Brain microvascular endothelial cell (primary cell): ENCODE data around the gene ARVCF.
A peak's percentile ranks its signal among the peaks of the same experiment; 100 is the strongest.

Source experiments
- DNase-seq: peaks from one replicate; pipeline ENCODE4 v3.0.0-alpha.2; 2020
- H3K27ac ChIP-seq: fragments of 250-450 bp; sonication (Bioruptor Pico); 2 replicates; pipeline ENCODE4 v1.5.1; 2020; ENCODE audit warnings: mild to moderate bottlenecking, moderate library complexity
- H3K27me3 ChIP-seq: fragments of 250-450 bp; sonication (Bioruptor Pico); replicated peaks from 2 replicates; pipeline ENCODE4 v1.5.1; 2020; ENCODE audit warnings: mild to moderate bottlenecking
- H3K36me3 ChIP-seq: fragments of 250-450 bp; sonication (Bioruptor Pico); replicated peaks from 2 replicates; pipeline ENCODE4 v1.5.1; 2020; ENCODE audit warnings: mild to moderate bottlenecking
- H3K4me3 ChIP-seq: 2 replicates; pipeline ENCODE4 v1.5.1; 2011; ENCODE audit warnings: low read depth, mild to moderate bottlenecking, control low read depth, low read length, moderate library complexity
- in situ Hi-C: cut with HindIII; loops from 2 replicates; pipeline ENCODE4 v1.10.0; 2017; ENCODE audit warnings: low sequenced_read_pairs, low pct_ligation_motif_present
- TF ChIP-seq, protein P1 (sequence below): IDR thresholded peaks from 2 replicates; pipeline ENCODE4 v1.5.1; 2011; ENCODE audit warnings: low read depth, mild to moderate bottlenecking, moderate library complexity, low read length, control low read depth, inconsistent platforms; ENCODE audit errors: missing control alignments

Gene ARVCF

DNA sequence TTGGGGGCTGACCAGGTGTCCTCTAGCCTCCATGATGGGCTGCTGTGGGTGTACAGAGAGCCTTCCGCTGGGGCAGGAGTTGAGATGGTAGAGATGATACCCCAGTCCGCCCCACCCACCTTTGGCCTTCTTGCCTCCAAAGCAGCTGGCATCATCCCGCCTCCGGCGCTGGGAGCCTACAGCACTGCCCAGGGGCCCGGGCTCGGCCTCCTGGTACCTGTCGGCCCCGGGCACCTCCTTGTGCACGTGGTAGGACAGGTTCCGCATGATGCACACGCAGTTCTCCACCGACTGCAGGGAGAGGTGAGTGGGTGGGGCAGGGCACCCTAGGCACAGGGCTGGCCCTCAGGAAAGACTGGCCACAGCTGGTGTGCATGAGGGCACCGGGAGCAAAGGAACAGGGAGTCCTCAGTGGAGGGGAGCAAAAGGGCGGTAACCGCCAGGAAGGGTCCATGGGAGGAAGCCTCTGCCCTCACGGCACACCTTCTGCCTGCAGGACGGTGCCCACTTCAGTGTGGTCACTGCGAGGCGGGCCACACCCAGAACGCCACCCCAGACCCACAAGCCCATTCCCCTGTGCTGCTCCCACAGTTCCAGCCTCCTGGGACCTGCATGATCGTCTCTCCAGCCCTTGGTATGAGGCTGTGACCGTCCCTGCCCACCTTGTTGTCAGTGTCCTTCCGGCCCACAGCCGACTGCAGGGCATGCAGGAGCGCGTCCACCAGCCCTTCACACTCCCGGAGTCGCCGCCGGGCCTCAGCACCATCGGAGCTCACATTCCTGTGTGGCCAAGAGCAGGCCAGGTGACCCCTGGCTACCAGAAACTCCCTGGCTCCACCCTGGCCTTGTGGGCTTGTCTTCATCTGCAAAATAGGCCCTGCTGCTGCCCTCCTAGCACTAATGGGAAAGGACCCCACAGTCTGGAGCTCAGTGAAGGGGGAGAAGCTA is 39.1 kb downstream of the ARVCF start:
- in situ Hi-C loops, result no loop called here
- Histone ChIP-seq H3K36me3 (no peaks in the 10 kb centered on the region), H3K27me3 (no peaks in the 10 kb centered on the region), H3K4me3 (no peak overlapping the region), H3K27ac (no peak overlapping the region)
- TF ChIP-seq, protein P1, sequence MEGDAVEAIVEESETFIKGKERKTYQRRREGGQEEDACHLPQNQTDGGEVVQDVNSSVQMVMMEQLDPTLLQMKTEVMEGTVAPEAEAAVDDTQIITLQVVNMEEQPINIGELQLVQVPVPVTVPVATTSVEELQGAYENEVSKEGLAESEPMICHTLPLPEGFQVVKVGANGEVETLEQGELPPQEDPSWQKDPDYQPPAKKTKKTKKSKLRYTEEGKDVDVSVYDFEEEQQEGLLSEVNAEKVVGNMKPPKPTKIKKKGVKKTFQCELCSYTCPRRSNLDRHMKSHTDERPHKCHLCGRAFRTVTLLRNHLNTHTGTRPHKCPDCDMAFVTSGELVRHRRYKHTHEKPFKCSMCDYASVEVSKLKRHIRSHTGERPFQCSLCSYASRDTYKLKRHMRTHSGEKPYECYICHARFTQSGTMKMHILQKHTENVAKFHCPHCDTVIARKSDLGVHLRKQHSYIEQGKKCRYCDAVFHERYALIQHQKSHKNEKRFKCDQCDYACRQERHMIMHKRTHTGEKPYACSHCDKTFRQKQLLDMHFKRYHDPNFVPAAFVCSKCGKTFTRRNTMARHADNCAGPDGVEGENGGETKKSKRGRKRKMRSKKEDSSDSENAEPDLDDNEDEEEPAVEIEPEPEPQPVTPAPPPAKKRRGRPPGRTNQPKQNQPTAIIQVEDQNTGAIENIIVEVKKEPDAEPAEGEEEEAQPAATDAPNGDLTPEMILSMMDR, result no peak
- DNase-seq, result no peak

DNA sequence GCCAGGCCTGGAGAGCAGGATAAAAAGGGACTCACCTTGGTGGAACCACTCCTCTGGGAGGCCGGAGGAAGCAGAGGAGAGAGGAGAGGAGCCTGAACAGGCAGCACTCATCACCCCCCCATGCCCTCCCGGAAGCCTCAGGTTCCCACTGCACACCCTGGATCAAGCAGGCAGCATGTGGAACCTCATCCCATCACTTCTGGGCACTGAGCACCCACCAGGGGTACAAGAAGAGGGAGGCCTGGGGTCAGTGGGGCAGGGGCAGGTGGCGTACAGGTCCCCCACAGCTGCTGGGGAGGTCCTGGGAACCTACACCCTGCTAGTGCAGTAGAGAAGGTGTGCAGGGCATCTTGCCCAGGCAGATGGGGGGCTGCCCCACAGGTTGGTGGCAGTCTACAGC is 40.0 kb downstream of the ARVCF start:
- Histone ChIP-seq H3K4me3 (no peak overlapping the region), H3K36me3 (no peaks in the 10 kb centered on the region), H3K27me3 (no peaks in the 10 kb centered on the region), H3K27ac (no peak overlapping the region)
- in situ Hi-C loops, result no loop called here
- TF ChIP-seq, protein P1, result no peak
- DNase-seq, result no peak

DNA sequence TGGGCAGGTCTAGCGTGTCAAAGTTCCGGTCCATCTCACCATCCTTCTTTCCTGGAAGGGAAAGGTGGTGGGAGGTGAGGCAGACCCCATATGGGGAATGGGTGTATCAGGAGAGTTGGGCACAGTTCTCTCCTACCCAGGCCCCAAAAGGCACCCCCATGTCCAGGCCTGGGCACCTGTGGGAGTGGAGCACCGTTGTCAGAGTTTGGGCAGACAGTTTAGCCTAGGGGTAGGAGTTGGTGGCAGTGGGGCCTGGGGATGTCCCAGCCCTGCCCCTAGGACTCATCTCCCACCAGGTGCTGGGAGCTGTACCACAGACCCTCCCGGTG is 41.0 kb downstream of the ARVCF start:
- no peaks in the 10 kb centered on the region for H3K36me3 ChIP-seq
- DNase-seq, result no peak
- H3K27ac ChIP-seq, result no peak overlapping the region
- in situ Hi-C loops, result no loop called here
- no peaks in the 10 kb centered on the region for H3K27me3 ChIP-seq
- TF ChIP-seq, protein P1, result no peak
- H3K4me3 ChIP-seq, result no peak overlapping the region

DNA sequence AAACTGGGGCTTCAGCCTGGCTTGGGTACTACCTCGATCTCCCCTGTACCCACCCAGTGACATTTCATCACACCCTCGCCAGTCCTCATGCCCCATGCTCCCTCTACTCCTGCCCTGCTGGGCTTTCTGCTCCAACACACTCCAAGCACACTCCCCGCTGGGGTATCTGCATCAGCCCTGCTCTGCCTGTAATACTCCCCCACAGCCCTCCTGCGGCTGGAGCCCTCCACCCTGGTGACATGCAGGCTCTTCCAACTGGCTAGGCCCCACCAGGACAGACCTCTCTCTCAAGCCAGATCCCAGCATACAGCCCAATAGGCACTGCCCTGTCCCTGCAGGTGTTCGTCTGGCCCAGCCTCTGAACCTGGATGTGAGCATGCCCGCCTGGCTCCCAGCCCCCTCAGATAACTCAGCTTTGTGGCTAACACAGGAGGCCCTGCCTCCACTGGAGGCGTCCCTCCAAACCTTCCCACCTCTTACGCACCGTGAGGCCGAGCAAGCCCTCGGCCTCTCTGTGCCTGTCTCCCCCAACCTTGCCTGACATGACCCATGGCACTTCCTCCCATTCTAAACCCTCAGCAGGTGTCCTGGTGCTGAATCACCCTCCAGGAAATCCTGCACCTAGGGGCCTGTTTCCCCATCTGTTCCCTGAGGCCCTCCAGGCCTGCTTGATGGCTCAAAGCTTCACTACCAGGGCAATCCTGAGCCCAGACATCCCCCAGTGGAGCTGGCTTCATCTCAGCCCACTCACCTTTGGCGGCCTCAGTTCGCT is 41.5 kb downstream of the ARVCF start:
- H3K36me3 ChIP-seq, result no peaks in the 10 kb centered on the region
- TF ChIP-seq, protein P1, result no peak
- no peak overlapping the region for H3K4me3 ChIP-seq
- H3K27ac ChIP-seq, result no peak overlapping the region
- in situ Hi-C loops, result no loop called here
- no peak for DNase-seq
- H3K27me3 ChIP-seq, result no peaks in the 10 kb centered on the region

DNA sequence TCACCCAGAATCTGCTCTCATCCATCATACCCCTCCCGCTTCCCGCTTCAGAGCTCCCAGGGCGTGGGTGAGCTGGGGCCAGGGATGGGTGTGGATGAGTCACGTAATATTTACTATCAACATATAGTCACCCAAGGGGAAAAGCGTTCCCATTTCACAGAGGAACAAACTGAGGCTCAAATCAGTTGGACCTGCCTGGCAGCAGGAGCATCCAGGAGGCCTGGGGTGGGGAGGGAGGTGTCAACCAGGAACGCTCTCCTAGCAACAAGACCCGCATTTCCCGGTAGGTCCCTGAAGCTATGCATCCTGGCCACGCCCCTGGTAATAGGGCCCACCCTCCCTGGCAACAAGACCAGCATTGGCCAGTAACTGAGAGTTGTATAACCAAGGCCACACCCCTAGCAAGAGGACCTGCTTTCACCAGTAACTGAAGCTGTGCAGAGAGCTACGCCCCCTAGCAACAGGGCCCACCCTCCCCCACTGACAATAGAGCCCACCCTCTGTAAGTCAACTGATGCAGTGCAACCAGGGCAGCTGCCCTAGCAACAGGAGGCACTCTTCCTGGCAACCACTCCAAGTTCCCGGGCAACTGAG is 42.3 kb downstream of the ARVCF start:
- peak; percentile 42 for DNase-seq
- Histone ChIP-seq H3K36me3 (no peaks in the 10 kb centered on the region), H3K27me3 (no peaks in the 10 kb centered on the region), H3K27ac (no peak overlapping the region), H3K4me3 (no peak overlapping the region)
- in situ Hi-C loops, result no loop called here
- TF ChIP-seq, protein P1, result no peak
